OCI-LY7 (cell line): Measurements from ENCODE around the gene CFAP97D2.

Experiments used
- CTCF ChIP-seq: fragments of 200-600 bp; sonication (generic); conservative IDR thresholded peaks from 2 replicates; pipeline ENCODE4 v1.5.1; 2014; ENCODE audit warnings: mild to moderate bottlenecking, antibody characterized with exemption, low read length, moderate library complexity, mixed read lengths
- EZH2phosphoT487 ChIP-seq: fragments of 200-600 bp; sonication (generic); IDR thresholded peaks from 2 replicates; pipeline ENCODE4 v1.6.1; 2018; ENCODE audit warnings: low read depth, borderline replicate concordance, mild to moderate bottlenecking, mixed run types, antibody characterized with exemption, low read length, moderate library complexity, mixed read lengths

DNA sequence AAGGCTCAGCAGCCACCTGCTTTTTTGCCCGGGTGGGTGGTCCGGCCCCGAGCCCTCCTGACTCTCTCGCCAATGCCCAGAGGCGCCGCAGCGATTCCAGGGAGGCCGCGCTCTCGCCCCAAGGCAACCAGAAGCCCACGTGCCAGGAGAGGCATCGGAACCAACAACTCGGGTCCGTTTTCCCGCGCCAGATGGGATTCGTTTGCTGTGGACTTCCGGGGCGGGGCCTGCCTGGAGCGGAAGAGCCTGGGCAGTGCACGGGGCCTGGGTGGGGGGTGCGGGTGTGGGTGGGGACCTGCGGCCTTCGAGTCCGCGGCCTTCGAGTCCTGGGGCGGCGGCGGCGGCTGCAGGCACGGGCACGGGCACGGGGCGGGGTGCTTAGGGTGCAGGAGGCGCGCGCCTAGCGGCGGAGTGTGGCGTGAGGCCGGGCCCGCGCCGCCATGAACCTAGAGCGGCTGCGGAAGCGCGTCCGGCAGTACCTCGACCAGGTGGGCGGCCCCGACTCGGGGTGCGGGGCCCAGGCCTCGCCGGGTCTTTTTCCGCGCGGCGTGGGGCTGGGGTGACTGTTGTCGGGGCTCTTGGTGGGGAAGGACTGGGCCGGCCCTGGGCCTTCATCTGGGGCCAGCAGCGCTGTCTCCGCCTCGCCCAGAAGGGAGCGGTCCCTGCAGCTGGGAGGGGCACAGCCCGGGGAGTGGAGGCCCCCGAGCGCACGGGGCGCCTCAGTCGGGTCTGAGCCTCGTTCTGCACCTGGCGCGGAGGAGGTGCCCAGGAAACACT is 55.8 kb downstream of the CFAP97D2 start, which contains the start of gene CDC16:
- TF ChIP-seq CTCF (no peak), EZH2phosphoT487 (no peak)
